ENCODE data around the gene LIPH. TPM values are rescaled to one million over a fixed set of nuclear protein-coding genes. Genes with fewer than 3 reads are reported as not detected.
A peak's percentile ranks its signal among the peaks of the same experiment; 100 is the strongest.

LIPH gene
- total and polyA plus RNA-seq, 10 of the 15 experiments (the other 5 are each of a cell fraction or from before 2014, with no cell fraction given) = 2.2 to 11.1 (median 5.4) TPM

DNA sequence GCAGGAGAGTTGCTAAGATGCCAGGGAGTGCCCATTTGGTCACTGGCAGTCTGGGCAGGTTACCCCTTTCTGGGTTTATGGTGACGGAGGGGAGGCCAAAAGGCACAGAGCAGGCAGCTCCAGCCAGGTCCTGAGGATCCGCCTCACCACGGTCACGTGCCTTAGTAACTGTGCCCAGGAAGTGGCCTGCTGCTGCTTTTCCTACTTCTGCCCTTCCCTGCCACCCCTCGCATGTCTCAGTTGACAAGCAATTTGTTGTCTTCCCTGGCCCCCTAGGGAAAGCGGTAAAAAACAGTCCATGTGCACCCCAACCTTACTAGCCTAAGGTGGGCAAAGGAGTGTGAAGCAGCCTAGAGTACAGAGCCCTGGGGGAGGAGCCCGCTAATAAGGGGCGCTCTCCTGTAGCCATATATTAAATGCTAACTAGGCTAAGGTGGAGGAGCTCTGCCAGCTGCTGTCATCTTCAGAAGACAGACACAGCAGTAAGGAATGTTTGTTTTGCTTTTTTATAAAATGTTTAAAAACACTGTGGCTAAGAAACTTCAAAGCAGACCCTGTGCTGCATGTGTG lies 9.1 kb upstream of the LIPH start:
- no peak for DNase-seq (ENCODE audit: low read depth, low spot score)
- no peak overlapping the region for H3K4me3 ChIP-seq
- H2AFZ ChIP-seq (ENCODE audit: control insufficient read depth, low read depth, low read length) = peak overlapping the region; percentile 47
- in situ Hi-C loops (cut with MboI) (no loop called here), intact Hi-C loops (cut with micrococcal nuclease; ENCODE audit: unreplicated experiment) (no loop called here)
- no peaks in the 10 kb centered on the region for H3K36me3 ChIP-seq (ENCODE audit: control insufficient read depth in 2 of 2, insufficient read depth in 2 of 2, low read length in 1 of 2)
- H4K20me1 ChIP-seq (ENCODE audit: control insufficient read depth, insufficient read depth) = no peaks in the 10 kb centered on the region
- H3K27ac ChIP-seq (ENCODE audit: control insufficient read depth, insufficient read depth) = no peak overlapping the region
- SMC1A ChIA-PET (ENCODE audit: uncharacterized antibody, unreplicated experiment) = interaction anchor here (3.7 kb wide), 1 partner anchor 13 kb away, joined by 23 read pairs; no protein-coding TSS in a partner anchor
- H3K9ac ChIP-seq (ENCODE audit: control insufficient read depth, insufficient read depth, low read length) = no peak overlapping the region
- POLR2A ChIA-PET = interaction anchor here (0.6 kb wide), 1 partner anchor 25 kb away, joined by 4 read pairs; no protein-coding TSS in a partner anchor
- no peaks in the 10 kb centered on the region for H3K27me3 ChIP-seq (replicated peaks in 1 of 2; ENCODE audit: control insufficient read depth in 2 of 2, insufficient read depth in 2 of 2, low read length in 1 of 2)
- peak overlapping the region; percentile 38; the same call in 1 of the 2 replicates for H3K4me2 ChIP-seq (ENCODE audit: control insufficient read depth, insufficient read depth)
- no peaks in the 10 kb centered on the region for H3K79me2 ChIP-seq (ENCODE audit: control insufficient read depth, insufficient read depth, low read length)
- CTCF ChIA-PET = interaction anchor here (1.0 to 4.3 kb wide), 3 partner anchors 13 to 198 kb away, joined by 5 to 40 read pairs (median 20); partner anchors contain the start of gene MAP3K13
- no peak for FAIRE-seq
- no TSS peak for BruUV-seq (replicated peaks)
- H3K4me1 ChIP-seq (ENCODE audit: control insufficient read depth, insufficient read depth, low read length) = peaks cover 18% of the 10 kb centered on the region
- H3K9me3 ChIP-seq (replicated peaks; ENCODE audit: control insufficient read depth, insufficient read depth, low read length) = no peaks in the 10 kb centered on the region
- 58% methylated on average over 8 of the region's 8 CpGs for WGBS (ENCODE audit: insufficient coverage, insufficient replicate concordance, low lambda C conversion rate, missing lambda C conversion rate)
- ATAC-seq = no peak
- TF ChIP-seq SREBF2 (IDR thresholded peaks at IDR 0.05; ENCODE audit: low read length) (no peak), FOXK2 (IDR thresholded peaks at IDR 0.05) (no peak)
- TF ChIP-seq, protein P1, sequence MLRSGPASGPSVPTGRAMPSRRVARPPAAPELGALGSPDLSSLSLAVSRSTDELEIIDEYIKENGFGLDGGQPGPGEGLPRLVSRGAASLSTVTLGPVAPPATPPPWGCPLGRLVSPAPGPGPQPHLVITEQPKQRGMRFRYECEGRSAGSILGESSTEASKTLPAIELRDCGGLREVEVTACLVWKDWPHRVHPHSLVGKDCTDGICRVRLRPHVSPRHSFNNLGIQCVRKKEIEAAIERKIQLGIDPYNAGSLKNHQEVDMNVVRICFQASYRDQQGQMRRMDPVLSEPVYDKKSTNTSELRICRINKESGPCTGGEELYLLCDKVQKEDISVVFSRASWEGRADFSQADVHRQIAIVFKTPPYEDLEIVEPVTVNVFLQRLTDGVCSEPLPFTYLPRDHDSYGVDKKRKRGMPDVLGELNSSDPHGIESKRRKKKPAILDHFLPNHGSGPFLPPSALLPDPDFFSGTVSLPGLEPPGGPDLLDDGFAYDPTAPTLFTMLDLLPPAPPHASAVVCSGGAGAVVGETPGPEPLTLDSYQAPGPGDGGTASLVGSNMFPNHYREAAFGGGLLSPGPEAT (IDR thresholded peaks at IDR 0.05; ENCODE audit: low read depth) = no peak
- TF ChIP-seq, protein P2, sequence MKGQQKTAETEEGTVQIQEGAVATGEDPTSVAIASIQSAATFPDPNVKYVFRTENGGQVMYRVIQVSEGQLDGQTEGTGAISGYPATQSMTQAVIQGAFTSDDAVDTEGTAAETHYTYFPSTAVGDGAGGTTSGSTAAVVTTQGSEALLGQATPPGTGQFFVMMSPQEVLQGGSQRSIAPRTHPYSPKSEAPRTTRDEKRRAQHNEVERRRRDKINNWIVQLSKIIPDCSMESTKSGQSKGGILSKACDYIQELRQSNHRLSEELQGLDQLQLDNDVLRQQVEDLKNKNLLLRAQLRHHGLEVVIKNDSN (IDR thresholded peaks at IDR 0.05; ENCODE audit: borderline replicate concordance, extremely low read length, insufficient read depth, low read depth, low read length) = peak; percentile 78
- TF ChIP-seq, protein P3, sequence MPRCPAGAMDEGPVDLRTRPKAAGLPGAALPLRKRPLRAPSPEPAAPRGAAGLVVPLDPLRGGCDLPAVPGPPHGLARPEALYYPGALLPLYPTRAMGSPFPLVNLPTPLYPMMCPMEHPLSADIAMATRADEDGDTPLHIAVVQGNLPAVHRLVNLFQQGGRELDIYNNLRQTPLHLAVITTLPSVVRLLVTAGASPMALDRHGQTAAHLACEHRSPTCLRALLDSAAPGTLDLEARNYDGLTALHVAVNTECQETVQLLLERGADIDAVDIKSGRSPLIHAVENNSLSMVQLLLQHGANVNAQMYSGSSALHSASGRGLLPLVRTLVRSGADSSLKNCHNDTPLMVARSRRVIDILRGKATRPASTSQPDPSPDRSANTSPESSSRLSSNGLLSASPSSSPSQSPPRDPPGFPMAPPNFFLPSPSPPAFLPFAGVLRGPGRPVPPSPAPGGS (IDR thresholded peaks at IDR 0.05; ENCODE audit: borderline replicate concordance, insufficient read depth, low read depth, low read length, poor library complexity, severe bottlenecking) = no peak
- RAD21 ChIA-PET (ENCODE audit: unreplicated experiment) = interaction anchor here (0.7 to 1.2 kb wide), 2 partner anchors 23 to 66 kb away, joined by 3 read pairs; no protein-coding TSS in a partner anchor

Measured in GM12878 (cell line).